Naive thymus-derived CD4-positive, alpha-beta T cell (primary cell): ENCODE data around the gene MYO1C. TPM values are rescaled to one million over a fixed set of nuclear protein-coding genes. Genes with fewer than 3 reads are reported as not detected.

ENCODE experiments used
- ATAC-seq: fragments of 150-1000 bp; cut with Tn5 transposase; 2 replicates; pipeline ENCODE4 v1.10.0; 2021; ENCODE audit warnings: mild to moderate bottlenecking, moderate library complexity
- CTCF ChIA-PET: fragments of 350-600 bp; sonication (Branson Sonifier 250); formaldehyde crosslinking; loops from one replicate; lab custom pipeline; 2021; ENCODE audit warnings: antibody characterized with exemption; lab: Charles Lee
- POLR2A ChIA-PET: fragments of 350-600 bp; sonication (Branson Sonifier 250); formaldehyde crosslinking; loops from one replicate; lab custom pipeline; 2021; ENCODE audit warnings: antibody characterized with exemption, inconsistent platforms; lab: Charles Lee
- DNase-seq, 9 donors: peaks; one replicate each; pipeline versions ENCODE4 v3.0.0 to v3.0.0-alpha.2; 2020 to 2022; ENCODE audit warnings: mixed read lengths in 1 of 9
- H3K27ac ChIP-seq: one replicate; pipeline ENCODE4 v1.7.0; 2013; ENCODE audit warnings: mild to moderate bottlenecking, low read depth, low read length, moderate library complexity
- H3K27me3 ChIP-seq, 2 donors: one replicate each; pipeline ENCODE4 v1.7.0; 2013; ENCODE audit warnings: low read length in 2 of 2, mild to moderate bottlenecking in 2 of 2, moderate library complexity in 2 of 2; ENCODE audit not compliant: control insufficient read depth in 2 of 2, insufficient read depth in 2 of 2
- H3K36me3 ChIP-seq, 3 experiments: 1 replicate in 2 of 3; 2 replicates in 1 of 3; pipeline ENCODE4 v1.7.0; 2013; ENCODE audit warnings: low read length in 3 of 3, mild to moderate bottlenecking in 3 of 3, moderate library complexity in 1 of 3; ENCODE audit not compliant: insufficient read depth in 3 of 3, control insufficient read depth in 2 of 3
- H3K4me1 ChIP-seq, 2 donors: one replicate each; pipeline ENCODE4 v1.7.0; 2013; ENCODE audit warnings: low read length in 2 of 2, mild to moderate bottlenecking in 2 of 2, moderate library complexity in 1 of 2; ENCODE audit not compliant: control insufficient read depth in 2 of 2, insufficient read depth in 2 of 2
- H3K4me3 ChIP-seq: 2 replicates; pipeline ENCODE4 v1.7.0; 2013; ENCODE audit warnings: mild to moderate bottlenecking, low read length
- H3K9me3 ChIP-seq, 3 experiments: 1 replicate in 2 of 3; 2 replicates in 1 of 3; pipeline ENCODE4 v1.7.0; 2013; ENCODE audit warnings: low read length in 3 of 3; ENCODE audit not compliant: control insufficient read depth in 2 of 3
- H3K27ac Mint-ChIP-seq, 9 donors: one replicate each; pipeline ENCODE4 v1.8.0; 2020 to 2022; ENCODE audit warnings: mixed read lengths in 9 of 9, mild to moderate bottlenecking in 8 of 9, moderate library complexity in 5 of 9, inconsistent platforms in 2 of 9
- H3K27me3 Mint-ChIP-seq, 5 donors: one replicate each; pipeline ENCODE4 v1.8.0; 2021 to 2022; ENCODE audit warnings: mixed read lengths in 5 of 5, mild to moderate bottlenecking in 1 of 5
- H3K36me3 Mint-ChIP-seq, 5 donors: one replicate each; pipeline ENCODE4 v1.8.0; 2020 to 2022; ENCODE audit warnings: mixed read lengths in 5 of 5, mild to moderate bottlenecking in 3 of 5, inconsistent platforms in 1 of 5
- H3K4me1 Mint-ChIP-seq, 7 donors: one replicate each; pipeline ENCODE4 v1.8.0; 2020 to 2022; ENCODE audit warnings: mixed read lengths in 7 of 7, mild to moderate bottlenecking in 3 of 7, inconsistent platforms in 1 of 7
- H3K4me3 Mint-ChIP-seq, 10 donors: one replicate each; pipeline ENCODE4 v1.8.0; 2020 to 2022; ENCODE audit warnings: mild to moderate bottlenecking in 10 of 10, mixed read lengths in 10 of 10, moderate library complexity in 6 of 10, inconsistent platforms in 2 of 10
- H3K9me3 Mint-ChIP-seq, 11 donors: one replicate each; pipeline ENCODE4 v1.8.0; 2020 to 2022; ENCODE audit warnings: mixed read lengths in 11 of 11, mild to moderate bottlenecking in 4 of 11, inconsistent platforms in 1 of 11, moderate library complexity in 1 of 11
- intact Hi-C, 2 donors: fragments of 100-400 bp; cut with micrococcal nuclease; formaldehyde crosslinking; loops; one replicate each; pipeline ENCODE4 v1.15.1; 2023
- polyA plus RNA-seq, 2 donors: library from polyadenylated mRNA; unstranded; fragments of 300-500 nt; fragmentation: Illumina TruSeq; gene quantifications; one replicate each; pipeline ENCODE4 v1.2.3, GENCODE V29; 2021
- total RNA-seq, 6 experiments: library from RNA in 5 of 6; stranded (reverse) in 5 of 6; gene quantifications; 1 replicate in 5 of 6; 2 replicates in 1 of 6; pipeline ENCODE4 v1.2.3 and lab custom pipeline; 2021 to 2026

Gene MYO1C
- total and polyA plus RNA-seq, 7 experiments from 2014 or later, result 4.4 to 37.0 (median 15.0) TPM

DNA sequence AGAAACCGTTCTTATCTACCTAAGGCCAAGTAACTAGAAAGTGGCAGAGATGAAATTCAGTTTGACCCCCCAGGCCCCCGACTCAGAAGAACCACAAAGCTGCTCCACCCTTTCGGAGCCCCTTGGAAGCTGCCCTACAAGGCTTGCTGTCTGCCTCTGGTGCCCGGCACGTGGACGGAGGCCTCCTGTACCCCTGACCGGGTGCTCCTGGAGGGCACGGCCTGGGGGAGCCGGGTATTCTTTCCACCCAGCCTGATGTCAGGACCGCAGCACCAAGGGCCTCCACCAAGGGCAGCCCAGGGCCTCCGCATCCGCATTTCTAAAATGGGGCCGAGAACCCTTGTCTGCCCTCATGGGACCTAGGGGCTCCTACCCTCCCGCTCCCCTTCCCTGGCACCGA is 21.0 kb downstream of the MYO1C start:
- Histone ChIP-seq H3K27me3 (no peaks in the 10 kb centered on the region), H3K36me3 (peaks cover 0 to 27% (median 0%) of the 10 kb centered on the region in 3 experiments), H3K4me3 (no peak overlapping the region), H3K4me1 (peaks cover 0 to 7% of the 10 kb centered on the region in 2 donors), H3K9me3 (no peaks in the 10 kb centered on the region), H3K27ac (no peak overlapping the region)
- ChIA-PET CTCF (interaction anchor here (1.4 kb wide), 1 partner anchor 106 kb away, joined by 5 read pairs; no protein-coding TSS in a partner anchor), POLR2A (interaction anchor here (0.9 kb wide), 1 partner anchor 15 kb away, joined by 3 read pairs; the partner anchor contains the start of gene CRK)
- no peak overlapping the region for H3K4me3 Mint-ChIP-seq
- no peaks in the 10 kb centered on the region for H3K27me3 Mint-ChIP-seq
- no peak for ATAC-seq
- H3K4me1 Mint-ChIP-seq, result peaks cover 15 to 19% (median 18%) of the 10 kb centered on the region in 7 donors
- H3K27ac Mint-ChIP-seq, result no peak overlapping the region
- peaks cover 0 to 23% (median 11%) of the 10 kb centered on the region in 5 donors for H3K36me3 Mint-ChIP-seq
- H3K9me3 Mint-ChIP-seq, result peaks cover 0 to 6% (median 0%) of the 10 kb centered on the region in 11 donors
- no peak for DNase-seq
- intact Hi-C loops, result loop anchor here in 1 of 2 donors (5.0 kb wide), 1 partner anchor 46 kb away; the partner anchor contains the start of gene INPP5K

DNA sequence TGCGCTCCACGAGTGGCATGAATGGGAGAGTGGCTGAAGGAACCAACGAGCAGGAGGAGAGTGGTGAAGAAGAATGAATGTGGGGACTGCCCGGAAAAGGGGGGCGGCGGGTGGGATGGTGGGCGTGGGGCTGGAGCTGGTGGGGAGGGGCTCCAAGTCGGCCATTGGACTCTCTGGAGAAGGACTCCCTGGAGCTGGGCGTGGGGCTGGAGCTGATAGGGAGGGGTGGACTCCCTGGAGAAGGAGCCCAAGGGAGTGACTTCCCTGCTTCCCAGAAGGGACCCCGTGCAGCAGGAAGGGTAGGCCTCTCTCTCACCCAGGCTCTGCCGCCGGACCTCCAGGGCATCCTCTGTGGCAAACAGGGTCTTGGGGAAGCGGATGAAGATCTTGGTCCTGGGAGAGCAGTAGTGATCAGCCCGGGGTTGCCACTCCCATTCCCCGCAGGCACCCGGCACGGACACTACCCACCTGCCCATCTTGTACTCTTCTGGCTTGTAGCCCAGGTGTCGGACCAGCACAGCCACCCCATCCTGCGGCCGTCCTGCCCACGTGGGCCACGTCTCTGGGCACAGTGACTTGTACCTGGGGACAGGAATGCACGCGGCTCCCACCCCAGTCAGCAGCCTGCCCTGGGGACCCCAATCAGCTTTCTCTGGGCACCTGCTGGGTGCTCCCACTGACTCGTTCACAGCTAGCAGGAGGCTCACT is 21.6 kb downstream of the MYO1C start:
- ChIA-PET POLR2A (interaction anchor here (0.9 kb wide), 1 partner anchor 15 kb away, joined by 3 read pairs; the partner anchor contains the start of gene CRK), CTCF (no interaction called here)
- Mint-ChIP-seq H3K4me1 (peaks cover 15 to 19% (median 18%) of the 10 kb centered on the region in 7 donors), H3K27ac (peak overlapping the region in 2 of 9 donors; percentile 32 to 72), H3K27me3 (no peaks in the 10 kb centered on the region), H3K36me3 (peaks cover 0 to 23% (median 11%) of the 10 kb centered on the region in 5 donors), H3K4me3 (no peak overlapping the region), H3K9me3 (peaks cover 0 to 6% (median 0%) of the 10 kb centered on the region in 11 donors)
- H3K9me3 ChIP-seq, result no peaks in the 10 kb centered on the region
- DNase-seq, result no peak
- ATAC-seq, result no peak
- peaks cover 0 to 7% of the 10 kb centered on the region in 2 donors for H3K4me1 ChIP-seq
- peaks cover 0 to 27% (median 0%) of the 10 kb centered on the region in 3 experiments for H3K36me3 ChIP-seq
- H3K27me3 ChIP-seq, result no peaks in the 10 kb centered on the region
- H3K27ac ChIP-seq, result no peak overlapping the region
- no peak overlapping the region for H3K4me3 ChIP-seq
- intact Hi-C loops, result loop anchor here in 1 of 2 donors (5.0 kb wide), 1 partner anchor 46 kb away; the partner anchor contains the start of gene INPP5K

DNA sequence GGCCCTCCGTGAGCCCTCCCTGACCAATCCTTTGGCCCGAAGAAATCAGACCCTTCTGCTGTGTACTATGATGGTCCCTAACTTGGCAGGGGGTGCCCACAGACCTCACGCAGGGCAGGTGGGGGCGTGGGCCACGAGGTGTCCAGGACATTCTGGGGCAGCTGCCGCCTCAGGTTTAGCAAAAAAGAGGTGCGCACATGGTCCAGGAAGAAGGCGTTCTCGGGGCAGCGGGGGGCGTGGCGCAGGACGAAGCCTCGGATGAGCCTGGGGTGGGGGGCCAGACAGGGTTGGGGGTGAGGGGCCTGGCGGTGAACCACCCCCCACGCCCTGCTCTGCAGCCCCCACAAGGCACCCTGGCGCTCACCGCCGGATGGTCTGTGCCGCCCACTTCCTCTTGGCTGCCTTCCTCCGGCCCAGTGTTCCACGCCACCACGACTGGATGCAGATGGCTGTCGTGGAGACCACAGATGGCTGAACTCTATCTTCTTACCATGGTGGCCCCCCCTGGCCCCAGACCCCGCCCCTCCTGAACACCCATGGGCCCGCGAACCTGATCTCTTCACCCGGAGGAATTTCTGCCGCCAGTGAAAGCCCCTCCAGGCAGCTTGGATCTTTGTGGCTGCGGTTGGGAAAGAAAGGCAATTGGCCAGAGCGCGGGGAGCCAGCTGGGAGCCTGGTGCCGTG is 22.3 kb downstream of the MYO1C start:
- Mint-ChIP-seq H3K4me3 (no peak overlapping the region), H3K9me3 (peaks cover 0 to 6% (median 0%) of the 10 kb centered on the region in 11 donors), H3K36me3 (peaks cover 0 to 23% (median 11%) of the 10 kb centered on the region in 5 donors), H3K27ac (peak overlapping the region in 2 of 9 donors; percentile 32 to 72), H3K4me1 (peaks cover 15 to 19% (median 18%) of the 10 kb centered on the region in 7 donors), H3K27me3 (no peaks in the 10 kb centered on the region)
- Histone ChIP-seq H3K27ac (no peak overlapping the region), H3K36me3 (peaks cover 0 to 27% (median 0%) of the 10 kb centered on the region in 3 experiments), H3K9me3 (no peaks in the 10 kb centered on the region), H3K4me1 (peaks cover 0 to 7% of the 10 kb centered on the region in 2 donors), H3K4me3 (no peak overlapping the region), H3K27me3 (no peaks in the 10 kb centered on the region)
- ChIA-PET CTCF (no interaction called here), POLR2A (no interaction called here)
- ATAC-seq (no peak), DNase-seq (no peak)
- intact Hi-C loops, result loop anchor here in 1 of 2 donors (5.0 kb wide), 1 partner anchor 47 kb away; the partner anchor contains the start of gene INPP5K

DNA sequence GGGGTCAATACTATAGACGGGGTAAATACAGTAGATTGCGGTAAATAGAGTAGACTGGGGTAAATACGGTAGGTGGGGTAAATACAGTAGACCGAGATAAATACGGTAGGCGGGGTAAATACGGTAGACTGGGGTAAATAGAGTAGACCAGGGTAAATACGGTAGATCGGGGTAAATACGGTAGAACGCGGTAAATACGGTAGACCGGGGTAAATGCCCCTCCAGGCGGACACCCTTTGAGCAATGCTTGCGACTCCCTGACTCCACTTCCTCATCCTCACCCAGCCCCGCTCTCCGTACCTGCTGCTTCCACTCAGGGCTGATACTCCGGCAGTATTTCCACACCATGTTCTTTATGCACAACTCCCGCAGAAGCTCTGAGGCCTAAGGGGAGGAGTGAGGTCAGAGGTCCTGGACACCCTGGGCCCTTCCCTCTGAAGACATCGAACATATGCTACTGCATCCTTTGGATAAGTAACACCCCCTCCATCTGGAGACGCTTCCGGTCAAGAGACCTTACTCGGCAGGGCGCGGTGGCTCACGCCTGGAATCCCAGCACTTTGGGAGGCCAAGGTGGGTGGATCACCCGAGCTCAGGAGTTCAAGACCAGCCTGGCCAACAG is 23.1 kb downstream of the MYO1C start:
- peaks cover 0 to 27% (median 0%) of the 10 kb centered on the region in 3 experiments for H3K36me3 ChIP-seq
- Mint-ChIP-seq H3K4me1 (peaks cover 15 to 25% (median 18%) of the 10 kb centered on the region in 7 donors), H3K36me3 (peaks cover 0 to 27% (median 11%) of the 10 kb centered on the region in 5 donors), H3K9me3 (peaks cover 0 to 6% (median 0%) of the 10 kb centered on the region in 11 donors), H3K4me3 (no peak overlapping the region), H3K27me3 (peaks cover 0 to 3% (median 0%) of the 10 kb centered on the region in 5 donors), H3K27ac (no peak overlapping the region)
- no peak for DNase-seq
- ChIA-PET POLR2A (no interaction called here), CTCF (no interaction called here)
- no peak overlapping the region for H3K27ac ChIP-seq
- H3K9me3 ChIP-seq, result no peaks in the 10 kb centered on the region
- no peak for ATAC-seq
- H3K4me1 ChIP-seq, result peaks cover 0 to 7% of the 10 kb centered on the region in 2 donors
- no peaks in the 10 kb centered on the region for H3K27me3 ChIP-seq
- no peak overlapping the region for H3K4me3 ChIP-seq
- intact Hi-C loops, result no loop called here

DNA sequence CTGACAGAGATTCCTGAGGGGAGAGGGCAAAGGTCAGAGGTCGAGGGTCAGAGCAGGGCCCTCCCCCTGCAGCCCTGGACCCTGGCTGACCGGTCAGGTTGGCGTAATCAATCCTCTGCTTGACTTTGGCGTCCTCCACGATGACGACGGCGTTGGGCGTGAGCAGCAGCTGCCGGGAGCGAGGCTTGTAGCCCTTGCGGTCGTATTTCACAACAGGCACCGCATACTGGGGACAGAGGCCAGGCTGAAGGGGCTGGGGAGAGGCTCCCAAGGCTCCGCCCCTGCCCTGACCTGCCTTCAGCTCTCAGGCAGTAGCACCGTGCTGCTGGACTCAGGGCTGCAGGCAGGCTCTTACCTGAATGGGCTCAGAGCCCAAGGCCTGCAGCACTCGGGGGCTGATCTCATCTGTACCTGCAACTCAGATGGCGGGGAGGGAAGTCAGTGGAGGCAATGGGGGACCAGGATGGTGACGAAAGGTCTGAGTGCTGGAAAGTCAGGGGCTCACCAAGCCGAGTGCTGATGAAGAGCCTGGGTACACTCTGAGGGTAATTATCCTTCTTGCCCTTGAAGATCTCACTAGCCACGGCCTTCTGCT is 24.5 kb downstream of the MYO1C start:
- Mint-ChIP-seq H3K9me3 (peaks cover 0 to 6% (median 0%) of the 10 kb centered on the region in 11 donors), H3K4me3 (no peak overlapping the region), H3K36me3 (peaks cover 0 to 28% (median 11%) of the 10 kb centered on the region in 5 donors), H3K4me1 (peaks cover 12 to 22% (median 14%) of the 10 kb centered on the region in 7 donors), H3K27me3 (peaks cover 0 to 8% (median 0%) of the 10 kb centered on the region in 5 donors), H3K27ac (peak overlapping the region in 2 of 9 donors; percentile 41 to 50)
- Histone ChIP-seq H3K36me3 (peaks cover 0 to 27% (median 0%) of the 10 kb centered on the region in 3 experiments), H3K27me3 (no peaks in the 10 kb centered on the region), H3K4me1 (peaks cover 4 to 7% of the 10 kb centered on the region in 2 donors), H3K27ac (no peak overlapping the region), H3K4me3 (no peak overlapping the region), H3K9me3 (no peaks in the 10 kb centered on the region)
- ChIA-PET CTCF (no interaction called here), POLR2A (interaction anchor here (1.2 kb wide), 1 partner anchor 9 kb away, joined by 3 read pairs; no protein-coding TSS in a partner anchor)
- ATAC-seq, result peak; percentile 64
- intact Hi-C loops, result no loop called here
- DNase-seq, result no peak

DNA sequence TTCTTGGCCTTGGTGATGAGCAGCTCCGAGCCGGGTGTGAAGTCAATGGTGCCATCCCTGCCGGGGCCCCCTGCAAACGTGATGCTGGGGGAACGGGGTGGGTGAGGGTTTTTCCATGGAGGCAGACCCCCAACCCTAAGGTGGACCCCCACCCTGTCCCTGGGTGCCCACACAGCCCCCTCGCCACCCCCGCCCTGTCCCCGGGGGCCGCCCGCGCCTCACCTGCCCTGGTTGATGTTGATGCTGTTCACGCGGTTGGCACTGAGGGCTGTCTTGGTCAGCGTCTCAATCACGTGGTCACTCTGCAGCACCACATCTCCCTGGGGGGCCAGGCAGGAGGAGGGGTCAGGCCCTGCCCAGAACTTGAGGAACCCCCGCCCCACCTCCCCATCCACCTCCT is 25.2 kb downstream of the MYO1C start:
- intact Hi-C loops, result no loop called here
- H3K4me1 Mint-ChIP-seq, result peaks cover 14 to 23% (median 15%) of the 10 kb centered on the region in 7 donors
- ChIA-PET POLR2A (no interaction called here), CTCF (no interaction called here)
- Histone ChIP-seq H3K9me3 (no peaks in the 10 kb centered on the region), H3K27me3 (no peaks in the 10 kb centered on the region), H3K4me3 (no peak overlapping the region), H3K4me1 (peaks cover 12 to 13% of the 10 kb centered on the region in 2 donors), H3K27ac (no peak overlapping the region), H3K36me3 (peaks cover 0 to 24% (median 0%) of the 10 kb centered on the region in 3 experiments)
- H3K36me3 Mint-ChIP-seq, result peaks cover 0 to 29% (median 11%) of the 10 kb centered on the region in 5 donors
- H3K27me3 Mint-ChIP-seq, result peaks cover 0 to 11% (median 0%) of the 10 kb centered on the region in 5 donors
- H3K4me3 Mint-ChIP-seq, result no peak overlapping the region
- no peak for DNase-seq
- peaks cover 0 to 6% (median 0%) of the 10 kb centered on the region in 11 donors for H3K9me3 Mint-ChIP-seq
- H3K27ac Mint-ChIP-seq, result no peak overlapping the region
- ATAC-seq, result no peak
